G401.6 (cell line): ENCODE results near the gene LRSAM1.

Source experiments
- FAIRE-seq: peaks from 2 replicates; lab custom pipeline; 2012; peaks lifted over from hg19 to GRCh38; lab: Jason Lieb, UNC

The LRSAM1 gene

DNA sequence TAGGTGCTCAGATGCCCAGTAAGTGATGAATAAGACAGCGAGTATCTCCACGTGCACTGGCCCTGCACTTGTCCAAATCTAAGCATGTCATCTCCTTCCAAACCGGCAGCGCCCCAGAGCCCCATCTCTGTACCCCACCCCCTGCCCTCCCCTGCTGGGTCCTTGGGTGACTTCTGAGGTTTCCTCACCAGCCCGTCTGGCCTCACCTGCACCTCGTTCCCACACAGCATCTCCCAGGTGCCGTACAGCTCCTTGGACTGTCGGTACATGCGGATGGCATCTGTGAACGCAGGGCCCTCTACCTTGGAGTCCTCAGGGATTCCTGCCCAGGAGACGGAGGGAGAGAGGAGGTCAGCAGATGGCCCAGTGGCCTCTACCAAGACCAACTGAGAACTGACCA lies 66.3 kb downstream of the LRSAM1 start:
- FAIRE-seq, result no peak

DNA sequence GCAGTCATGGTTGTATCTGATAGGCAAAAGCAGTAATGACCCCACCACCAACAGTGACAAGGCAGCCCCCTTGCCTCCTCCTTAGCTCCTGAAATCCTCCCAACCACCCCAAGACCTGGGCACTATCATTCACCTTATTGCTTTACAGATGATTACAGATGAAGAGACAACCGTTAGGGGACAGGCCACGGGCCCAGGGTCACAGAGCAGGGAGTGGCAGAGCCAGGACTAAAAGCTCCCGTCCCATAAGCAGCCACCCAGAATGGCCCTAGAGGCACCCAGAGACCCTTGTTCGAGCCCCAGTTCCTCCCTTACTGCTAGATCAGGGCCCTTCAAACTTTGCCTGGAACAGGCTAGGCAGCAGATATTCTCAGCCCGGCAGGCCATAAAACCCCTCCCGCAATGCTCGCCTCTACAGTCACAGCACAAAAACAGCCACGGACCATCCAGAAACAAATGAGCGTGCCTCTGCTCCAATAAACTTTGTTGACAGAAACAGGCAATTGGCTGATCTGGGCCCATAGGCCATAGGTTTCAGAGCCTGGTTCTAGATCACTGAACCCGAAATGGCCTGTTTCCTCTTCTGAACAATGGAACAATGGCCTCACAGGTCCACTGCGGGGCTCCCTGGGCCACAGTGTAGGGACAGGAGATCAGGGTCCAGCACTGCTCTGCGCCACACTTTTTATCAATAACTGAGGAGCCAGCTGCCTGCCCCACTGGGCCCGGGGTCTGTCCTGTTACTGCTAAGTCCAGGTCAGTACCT lies 67.0 kb downstream of the LRSAM1 start:
- FAIRE-seq, result no peak

DNA sequence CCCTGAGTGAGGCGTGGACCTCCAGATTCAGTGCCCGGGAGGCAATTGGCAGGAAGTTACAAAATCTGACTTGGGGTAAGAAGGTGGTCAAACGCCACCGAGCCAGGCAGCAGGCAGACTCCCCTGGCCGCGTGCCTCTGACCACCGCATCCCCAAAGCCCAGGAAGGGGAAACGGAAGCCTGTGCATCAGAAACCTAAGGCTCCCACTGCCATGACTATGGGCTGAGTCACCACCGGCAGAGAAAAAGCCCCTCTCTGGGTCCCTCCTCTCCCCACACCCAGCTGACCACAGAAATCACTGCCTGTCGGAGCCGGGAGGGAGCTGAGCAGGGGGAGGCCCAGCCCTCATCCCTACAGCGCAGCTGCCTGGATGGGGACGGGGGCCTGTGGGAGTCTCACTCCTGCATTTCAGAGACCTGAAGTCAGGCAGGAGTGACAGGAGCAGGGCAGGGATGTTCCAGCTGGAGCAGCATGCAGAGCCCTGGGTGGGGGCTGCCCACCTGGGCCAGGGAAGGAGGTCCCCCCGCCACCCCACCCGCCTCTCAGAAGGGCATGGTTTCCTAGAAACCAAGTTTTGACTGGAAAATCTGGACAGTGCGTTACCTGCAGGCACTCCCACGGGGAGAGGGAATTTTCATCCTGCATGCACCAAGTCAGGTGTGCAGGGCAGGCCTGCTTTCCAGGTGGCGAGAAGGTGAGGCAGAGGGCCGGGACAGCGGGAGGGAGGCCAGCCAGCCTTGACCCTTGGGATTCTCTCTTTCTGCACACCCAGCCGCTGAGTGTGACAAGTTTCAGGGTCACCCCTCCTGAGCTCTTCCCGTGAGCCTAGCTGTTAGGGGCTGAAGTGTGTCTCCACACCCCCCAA lies 68.2 kb downstream of the LRSAM1 start:
- FAIRE-seq, result no peak

DNA sequence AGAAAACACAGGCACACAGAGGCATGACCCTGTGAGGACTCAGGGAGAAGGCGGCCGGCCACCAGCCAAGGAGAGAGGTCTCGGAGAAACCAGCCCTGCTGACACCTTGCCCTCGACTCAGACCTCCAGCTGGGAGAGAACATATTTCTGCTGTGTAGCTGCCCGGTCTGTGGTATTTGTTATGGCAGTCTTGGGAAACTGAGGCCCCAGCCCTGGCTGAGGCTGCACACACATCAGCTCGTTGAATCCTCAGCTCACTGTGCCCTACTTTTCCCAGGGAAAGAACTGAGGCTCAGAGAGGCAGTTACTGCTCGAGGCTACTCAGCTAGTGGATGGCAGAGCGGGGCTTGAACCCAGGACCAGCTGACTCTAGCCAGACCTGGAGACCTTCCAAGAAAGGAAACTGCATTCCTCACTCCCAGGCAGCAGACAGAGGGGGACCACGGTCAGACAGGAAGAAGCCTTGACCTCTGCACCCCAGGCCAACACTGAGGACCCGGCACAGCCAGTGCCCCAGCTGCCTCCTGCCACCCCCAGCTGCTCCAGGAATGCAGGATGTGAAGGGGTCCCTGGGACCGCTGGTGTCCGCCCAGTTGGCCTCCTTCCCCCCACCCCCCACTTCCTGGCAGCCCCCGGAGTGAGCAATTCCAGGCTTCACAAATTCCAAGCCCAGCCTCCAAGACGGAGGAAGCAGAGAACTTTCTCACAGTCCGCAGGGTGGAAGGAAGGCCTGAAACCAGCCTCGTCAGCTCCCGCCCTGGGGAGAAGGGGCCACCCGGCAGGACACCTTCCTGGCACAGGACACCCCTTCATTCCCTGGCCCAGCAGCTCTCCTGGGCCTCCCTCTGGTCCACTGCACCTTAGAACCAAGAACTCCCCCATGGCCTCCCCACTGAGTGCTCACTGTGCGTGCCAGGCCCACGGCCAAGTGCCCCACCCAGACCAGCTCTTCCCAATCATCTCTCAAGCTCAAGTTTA lies 69.9 kb downstream of the LRSAM1 start:
- FAIRE-seq, result no peak

DNA sequence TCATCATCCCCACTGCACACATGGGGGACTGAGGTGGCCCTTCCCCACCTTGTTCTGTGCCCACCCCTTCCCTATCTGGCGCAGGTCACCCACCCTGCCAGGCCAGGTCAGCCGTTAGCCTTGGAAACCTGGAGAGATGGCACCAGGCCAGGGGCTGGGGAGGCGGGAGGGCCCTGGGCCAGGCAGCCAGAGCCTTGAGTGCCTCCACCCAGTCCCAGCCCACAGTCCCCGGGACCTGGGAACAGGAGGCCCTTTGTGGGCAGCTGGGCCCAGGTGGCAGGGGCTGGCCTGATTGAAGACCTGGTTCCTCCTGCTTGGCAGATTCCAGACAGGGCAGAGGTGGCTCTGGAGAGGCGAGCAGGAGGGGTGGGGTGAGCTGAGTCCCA lies 70.6 kb downstream of the LRSAM1 start:
- FAIRE-seq, result no peak

DNA sequence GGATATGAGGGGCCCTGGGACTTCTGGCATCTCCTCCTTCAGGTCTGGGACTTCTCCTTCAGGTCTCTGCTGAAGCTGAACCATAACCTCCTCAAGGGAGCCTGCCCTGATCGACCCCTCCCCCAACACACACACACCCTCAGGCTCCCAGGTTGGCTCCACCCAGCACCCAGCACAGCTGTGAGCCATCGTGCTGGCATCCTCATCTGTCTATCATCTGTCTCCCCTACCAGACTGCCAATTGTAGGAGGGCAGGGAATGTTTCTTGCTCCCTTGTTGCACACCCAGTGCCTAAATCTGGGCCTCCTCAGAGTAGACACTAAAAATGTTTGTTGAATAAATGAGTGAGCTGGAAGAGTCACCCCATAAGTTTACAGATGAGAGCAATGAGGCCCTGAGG lies 71.4 kb downstream of the LRSAM1 start:
- no peak for FAIRE-seq

DNA sequence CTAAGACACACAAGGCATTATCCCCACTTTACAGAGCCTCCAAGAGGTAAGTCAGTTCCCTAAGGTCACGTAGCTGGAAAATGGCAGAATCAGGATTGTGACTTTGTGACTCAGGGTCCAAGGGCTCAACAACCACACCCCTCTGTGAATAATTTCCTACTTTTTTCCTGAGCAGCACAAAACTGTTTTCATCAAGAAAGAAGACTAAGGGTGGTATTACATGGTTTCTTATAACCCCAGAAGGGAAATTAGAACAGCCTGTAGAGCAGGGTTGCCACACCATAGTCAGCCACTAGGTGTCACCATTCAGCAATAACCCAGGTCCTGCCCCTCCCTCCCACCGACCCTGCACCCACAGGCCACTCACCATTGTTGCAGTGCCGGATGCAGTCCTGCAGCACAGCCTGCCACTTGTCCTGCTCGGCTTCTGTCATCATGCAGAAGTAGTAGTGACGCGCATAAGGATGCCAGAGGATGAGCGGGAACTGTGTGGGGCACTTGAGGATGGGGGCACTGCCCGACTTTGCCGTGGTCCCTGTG lies 72.1 kb downstream of the LRSAM1 start:
- no peak for FAIRE-seq

DNA sequence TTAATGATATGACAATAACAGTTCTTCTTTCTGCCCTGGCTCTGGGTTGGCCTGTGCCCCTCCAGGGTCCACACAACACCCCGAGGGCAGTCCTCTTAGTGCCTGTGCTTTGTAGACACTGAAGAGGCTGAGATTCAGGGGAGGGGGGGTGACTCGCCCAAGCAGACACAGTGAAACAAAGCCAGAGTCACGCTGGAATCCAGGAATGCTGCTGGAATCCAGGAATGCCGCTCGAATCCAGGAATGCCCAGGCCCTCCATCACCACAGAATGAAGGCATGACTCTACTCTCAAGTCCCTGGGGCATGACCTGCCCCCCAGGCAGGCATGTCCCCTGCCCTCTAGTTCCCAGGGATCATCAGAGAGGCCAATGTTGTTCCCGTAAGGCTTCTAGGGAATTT lies 73.1 kb downstream of the LRSAM1 start:
- no peak for FAIRE-seq

DNA sequence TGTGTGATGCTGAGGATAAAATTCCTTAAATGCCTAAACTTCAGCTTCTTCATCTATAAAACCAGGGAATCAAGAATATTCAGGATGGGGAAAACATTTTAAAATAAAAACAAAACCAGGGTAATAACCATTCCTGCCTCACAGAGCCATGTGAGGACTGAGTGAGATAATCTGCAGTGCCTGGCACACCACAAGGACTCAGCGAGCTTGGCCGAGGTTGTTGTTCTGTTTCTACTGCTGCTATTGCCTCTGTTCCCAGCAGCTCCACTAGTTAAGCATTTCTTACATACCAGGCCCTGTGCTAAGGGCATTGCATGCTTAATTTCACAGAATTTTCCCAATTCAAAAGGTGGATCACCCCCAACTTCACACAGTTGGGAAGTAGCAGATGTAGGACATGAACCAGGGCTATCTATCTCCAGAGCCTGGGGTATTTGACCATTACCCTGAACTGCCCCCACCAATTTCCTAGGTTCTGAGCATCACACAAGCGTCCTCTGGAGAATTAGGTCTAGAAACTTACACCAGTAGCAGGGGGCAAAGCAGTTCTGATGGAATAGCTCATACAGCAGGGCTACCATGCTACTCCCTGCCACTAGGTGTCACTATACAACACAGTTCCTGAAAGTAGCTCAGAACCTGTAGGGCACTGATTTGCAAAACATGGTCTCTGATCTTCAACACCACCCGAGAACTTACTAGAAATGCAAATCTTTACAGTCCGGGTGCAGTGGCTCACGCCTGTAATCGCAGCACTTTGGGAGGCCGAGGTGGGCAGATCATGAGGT lies 74.3 kb downstream of the LRSAM1 start:
- no peak for FAIRE-seq

DNA sequence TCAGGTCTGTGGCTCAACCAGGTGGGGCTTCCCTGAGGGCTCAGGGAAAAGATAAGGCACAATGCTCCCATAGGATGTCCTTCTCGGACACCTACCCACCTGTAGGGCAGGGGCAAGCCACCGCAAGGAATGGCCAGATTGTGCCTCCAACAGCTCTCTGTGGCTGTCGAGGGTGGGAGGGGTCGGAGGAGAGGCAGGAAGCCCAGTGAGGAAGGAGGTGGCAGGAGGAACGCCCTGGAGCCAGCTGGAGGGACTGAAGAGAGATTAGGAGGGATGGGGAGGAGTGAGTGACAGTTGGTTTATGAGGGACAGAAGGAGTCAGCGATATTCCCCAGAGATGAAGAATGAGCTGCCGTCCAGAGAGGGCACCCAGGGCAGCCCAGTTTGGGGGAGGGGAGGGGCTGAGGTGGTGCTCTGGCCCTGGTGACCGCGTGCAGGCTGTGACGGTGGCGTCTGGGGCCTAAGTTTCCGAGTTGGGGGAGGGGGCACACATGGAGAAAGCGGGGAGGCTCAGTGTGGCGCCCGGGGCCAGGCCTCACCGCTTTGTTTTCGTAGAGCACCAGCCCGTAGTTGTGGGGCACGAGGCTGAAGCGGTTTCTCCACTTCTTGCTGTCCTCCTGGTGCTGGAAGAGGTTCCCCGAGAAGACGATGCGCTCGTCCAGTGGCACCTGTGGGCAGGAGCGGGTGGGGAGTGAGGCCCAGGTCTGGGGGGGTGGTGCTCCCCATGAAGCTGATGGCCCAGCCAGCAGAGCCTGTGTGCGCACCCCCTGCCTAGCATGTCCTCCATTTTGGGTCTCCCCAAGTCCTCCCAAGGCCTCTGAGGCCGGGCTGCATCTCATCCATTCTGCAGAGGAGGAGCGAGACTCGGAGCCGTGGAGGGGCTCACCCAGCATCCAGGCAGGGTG lies 75.6 kb downstream of the LRSAM1 start:
- FAIRE-seq, result no peak

DNA sequence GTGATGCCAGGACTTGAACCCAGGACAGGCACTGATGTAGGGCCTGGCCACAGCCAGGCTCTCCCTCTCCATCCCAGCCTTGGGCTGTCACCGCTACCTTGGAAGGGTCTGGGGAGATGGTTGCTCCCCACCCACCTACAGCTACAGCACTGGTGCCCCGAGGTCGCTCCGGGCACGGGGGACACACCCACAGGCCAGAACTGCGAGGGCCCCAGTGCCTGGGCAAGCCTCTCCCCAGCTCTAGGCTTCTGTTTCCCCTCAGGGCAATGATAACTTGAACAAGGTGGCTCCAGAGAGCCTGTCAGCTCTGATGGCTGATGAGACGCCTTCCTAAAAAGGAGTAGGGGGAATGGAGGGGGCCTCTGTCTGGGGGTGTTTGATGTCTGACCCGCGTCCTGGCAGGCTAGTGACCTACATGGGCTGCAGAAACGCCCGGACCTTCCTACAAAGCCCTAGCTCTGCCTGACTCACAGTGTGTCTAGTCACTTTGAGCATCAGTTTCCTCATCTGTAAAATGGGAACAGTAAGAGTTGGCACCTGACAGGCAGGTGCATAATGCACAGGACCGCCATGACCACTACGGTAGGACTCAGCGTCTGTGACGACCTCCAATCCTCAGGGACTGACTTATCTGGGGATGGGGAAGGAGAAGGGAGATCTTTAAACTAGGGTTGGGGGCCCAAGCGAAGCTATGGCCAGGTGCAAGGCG lies 76.4 kb downstream of the LRSAM1 start:
- no peak for FAIRE-seq

DNA sequence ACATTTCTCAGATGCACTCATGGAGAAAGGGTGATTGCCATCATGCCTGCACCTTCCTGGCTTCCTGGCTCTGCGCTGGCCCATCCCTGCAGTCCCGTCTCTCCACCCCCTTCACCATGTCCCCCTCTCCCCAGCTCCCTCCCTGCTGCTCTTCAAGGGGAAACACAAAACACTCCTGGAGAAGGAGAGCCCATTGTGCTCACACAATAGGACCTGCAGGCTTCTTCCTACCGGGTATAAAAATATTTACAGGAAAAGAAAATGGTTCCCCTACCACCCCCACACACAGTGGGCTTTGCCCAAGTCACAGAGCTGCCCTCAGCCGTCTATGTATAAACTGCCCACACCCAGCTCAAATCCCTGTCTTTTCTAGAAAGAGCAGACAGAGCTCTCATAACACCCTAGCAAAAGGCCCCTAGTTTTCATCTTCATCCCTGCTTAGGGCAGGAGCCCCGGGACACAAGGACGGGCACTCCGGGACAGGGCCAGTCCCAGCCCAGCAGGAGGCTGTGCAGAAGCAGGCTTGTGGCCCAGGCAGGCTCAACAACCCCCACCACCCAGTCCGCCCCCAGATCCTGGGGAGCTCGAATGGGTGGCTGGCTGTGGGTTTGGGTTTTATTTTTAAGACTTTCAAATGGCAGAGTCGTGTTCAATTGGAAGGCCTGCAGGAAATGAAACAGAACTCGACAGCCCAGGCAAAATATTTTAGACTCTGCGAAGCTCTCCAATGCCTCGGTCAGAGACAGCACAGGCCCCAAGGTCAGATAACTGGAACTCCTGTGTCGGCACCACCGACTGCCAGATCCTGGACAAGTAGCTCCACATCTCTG lies 77.3 kb downstream of the LRSAM1 start:
- no peak for FAIRE-seq

DNA sequence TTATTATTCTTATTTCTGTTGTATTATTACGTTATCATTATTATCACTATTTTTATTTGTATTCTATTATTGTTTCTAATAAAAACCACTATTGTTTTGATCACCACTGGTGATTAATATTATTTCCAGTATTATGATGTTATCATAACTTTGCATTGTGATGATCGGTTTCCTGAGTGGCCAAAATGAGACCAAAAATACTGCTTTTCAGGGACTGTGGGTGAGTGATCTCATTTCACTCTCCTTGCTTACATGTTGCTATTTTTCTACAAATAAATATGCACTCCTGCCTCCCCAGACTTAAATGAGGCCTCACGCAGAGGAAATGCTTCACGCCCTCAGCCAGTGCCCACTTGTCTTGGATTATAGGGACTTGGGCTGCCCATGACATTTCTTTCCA lies 78.4 kb downstream of the LRSAM1 start:
- FAIRE-seq, result no peak

DNA sequence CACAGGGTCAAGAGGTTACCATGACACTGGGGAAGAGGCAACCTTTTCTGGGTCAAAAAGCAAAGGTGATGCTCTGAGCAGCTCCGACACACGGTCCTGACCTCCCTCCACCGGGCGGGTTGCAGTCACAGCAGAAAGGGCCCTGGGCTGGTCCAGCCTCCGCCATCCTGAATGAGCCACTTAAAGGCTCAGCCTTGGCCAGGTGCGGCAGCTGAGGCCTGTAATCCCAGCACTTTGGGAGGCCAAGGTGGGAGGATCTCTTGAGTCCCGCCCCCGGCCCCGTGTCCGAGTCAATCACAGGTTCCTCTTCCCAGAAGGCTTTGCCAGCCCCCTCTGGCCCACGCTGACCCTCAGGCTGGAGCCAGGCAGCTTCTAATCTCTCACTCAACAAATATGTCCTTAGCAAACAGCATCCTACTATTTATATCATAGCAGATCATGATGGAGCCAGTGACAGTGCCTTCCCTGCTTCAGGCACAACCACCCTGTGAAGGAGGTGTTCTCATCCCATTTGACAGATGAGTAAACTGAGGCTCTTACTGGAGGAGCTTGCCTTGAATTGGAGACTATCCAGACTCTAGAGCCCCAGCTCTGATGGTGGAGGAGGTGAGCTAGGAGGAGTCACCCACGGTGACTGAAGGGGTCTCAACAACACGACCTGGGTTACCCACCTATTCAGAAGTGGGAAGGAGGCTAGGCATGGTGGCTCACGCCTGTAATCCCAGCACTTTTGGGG lies 79.1 kb downstream of the LRSAM1 start:
- no peak for FAIRE-seq

DNA sequence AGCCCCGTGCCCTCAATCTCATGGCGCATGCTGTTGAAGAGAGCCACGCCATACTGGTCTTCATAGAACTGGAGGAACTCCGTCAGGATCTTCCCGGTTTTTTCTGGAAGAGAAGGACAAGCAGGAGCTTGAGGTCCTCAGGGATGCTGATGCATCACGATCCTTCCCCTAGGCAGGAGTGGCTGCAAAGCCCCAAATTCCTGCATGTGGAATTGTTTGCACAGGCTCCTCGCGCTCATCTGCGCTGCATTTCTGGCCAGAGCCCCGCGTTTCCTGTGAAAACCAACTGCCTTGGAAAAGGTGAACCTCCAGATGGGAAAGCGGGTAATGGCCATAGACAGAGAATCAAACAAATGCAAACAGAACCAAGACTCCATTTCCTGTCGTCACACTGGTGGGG lies 80.4 kb downstream of the LRSAM1 start:
- no peak for FAIRE-seq

DNA sequence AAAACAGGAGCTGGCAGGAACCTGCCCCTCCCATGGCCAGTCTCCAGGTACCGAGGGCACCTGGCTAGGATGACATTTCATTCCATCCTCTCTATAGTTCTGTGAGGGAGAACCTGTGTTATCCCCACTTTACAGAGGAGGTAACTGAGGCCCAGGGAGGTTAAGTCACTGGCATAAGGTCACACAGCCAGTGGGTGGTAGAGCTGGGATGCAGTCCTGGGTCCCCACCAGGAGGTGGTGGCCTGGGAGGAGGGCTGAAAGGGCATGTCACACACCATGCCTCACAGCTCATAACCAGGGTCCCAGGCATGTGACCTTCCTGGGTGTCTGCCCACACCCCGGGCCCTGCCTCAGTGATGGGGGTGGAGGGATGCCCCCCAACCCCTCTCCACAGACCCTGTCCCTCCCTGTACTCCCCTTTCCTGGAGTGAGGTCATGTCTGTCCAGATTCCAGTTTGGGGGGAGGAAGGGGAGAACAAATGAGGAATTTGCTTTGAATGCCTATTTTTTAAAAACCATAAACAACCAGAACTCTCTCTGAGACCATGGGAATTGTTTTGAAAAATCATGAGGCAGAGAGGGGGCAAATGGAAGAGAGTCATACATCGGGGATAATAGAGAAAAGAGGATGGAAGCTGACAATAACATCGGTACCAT lies 83.1 kb downstream of the LRSAM1 start:
- FAIRE-seq, result no peak

DNA sequence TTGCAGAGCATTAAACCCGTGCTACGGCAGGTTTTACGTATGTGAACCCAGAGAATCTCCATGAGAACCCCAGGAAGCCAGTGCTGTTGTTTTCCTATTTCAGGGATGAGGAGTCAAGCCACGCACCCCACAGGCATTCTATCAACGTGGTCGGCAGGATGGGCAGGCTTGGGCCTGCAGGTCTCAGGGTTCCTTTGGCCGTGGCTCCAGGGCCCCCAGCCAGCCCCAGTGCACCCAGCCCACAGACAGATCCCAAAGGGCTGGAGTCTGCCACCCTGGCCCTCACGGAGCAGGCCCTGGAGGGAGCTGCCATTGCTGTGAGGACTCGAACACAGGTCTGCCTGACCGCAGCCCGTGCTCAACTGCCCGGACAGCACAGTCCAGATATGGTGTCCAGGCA lies 83.6 kb downstream of the LRSAM1 start:
- FAIRE-seq, result no peak

DNA sequence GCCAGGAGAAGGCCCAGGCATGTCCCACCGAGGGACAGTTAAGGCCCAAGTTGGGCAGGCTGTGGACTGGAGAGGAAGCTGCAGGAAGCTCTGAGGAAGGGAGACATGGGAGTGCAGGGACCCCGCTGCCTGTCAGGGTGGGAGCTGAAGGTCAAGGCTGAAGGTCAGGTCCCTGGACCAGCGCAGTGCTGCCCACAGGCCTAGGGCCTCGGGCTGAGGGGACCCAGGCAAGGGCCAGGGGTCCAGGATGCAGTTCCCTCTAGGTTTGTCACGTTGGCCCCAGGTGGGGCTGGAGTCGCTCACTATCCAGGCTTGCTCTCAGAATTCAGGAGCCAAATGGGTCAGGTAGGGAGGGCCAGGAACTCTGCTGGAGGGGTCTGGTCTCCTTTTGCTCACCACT lies 84.1 kb downstream of the LRSAM1 start:
- FAIRE-seq, result no peak
